ENCODE measurements around the gene MAP4K5. TPM values are rescaled to one million over a fixed set of nuclear protein-coding genes. Genes with fewer than 3 reads are reported as not detected.

The MAP4K5 gene
- total RNA-seq, 1 donor from 2014 or later, result 85.2 TPM

- FAIRE-seq (no peak), DNase-seq (ENCODE audit: low spot score in 2 of 2) (no peak)
Observed at GRCh38 chr14:50407111-50407812, 125.1 kb downstream of the MAP4K5 start.

DNA sequence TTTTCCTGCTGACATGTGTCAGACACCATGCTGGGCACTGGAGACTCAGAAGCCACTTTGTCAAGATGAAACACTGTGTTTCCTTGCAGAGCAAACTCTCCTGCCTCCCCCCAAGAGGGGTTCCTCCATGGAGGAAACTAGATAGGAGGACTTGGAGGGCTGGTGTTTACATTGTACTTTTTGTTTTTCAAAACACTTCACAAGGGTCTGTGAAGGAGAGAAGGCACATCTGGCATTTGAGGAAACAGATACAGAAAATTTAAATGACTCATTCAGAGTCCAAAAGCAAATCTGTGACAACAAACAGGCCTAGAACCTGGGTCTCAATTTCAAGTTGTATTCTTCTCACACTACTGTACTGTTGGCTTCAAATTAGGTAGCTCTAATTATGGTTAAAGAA lies 128.9 kb downstream of the MAP4K5 start:
- DNase-seq (ENCODE audit: low spot score in 2 of 2), result no peak

DNA sequence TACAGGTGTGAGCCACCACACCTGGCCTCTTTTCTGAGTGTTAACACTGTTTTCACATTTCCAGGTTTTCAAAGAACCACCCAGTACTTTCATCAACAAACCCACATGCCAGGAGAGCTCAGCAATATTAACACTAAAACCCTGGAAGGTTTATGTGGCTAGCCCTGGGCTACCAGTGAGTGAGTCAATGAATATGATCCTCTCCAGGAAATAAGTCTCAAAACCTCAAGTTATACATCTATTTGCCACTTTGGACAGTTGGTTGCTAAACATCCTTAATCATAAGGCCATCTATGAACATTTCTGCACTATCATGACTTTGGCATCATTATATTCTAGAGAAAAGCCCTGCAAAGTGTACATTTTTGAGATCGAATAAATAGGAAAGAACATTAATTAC lies 129.4 kb downstream of the MAP4K5 start:
- DNase-seq (ENCODE audit: low spot score in 2 of 2) (no peak), FAIRE-seq (no peak)

More for the DNA sequence above, 128.9 kb downstream of the MAP4K5 start:
- FAIRE-seq, result no peak

GRCh38 chr14:50400461-50400860 lies 131.9 kb downstream of the MAP4K5 start:
- no peak for DNase-seq (ENCODE audit: low spot score in 2 of 2)
- FAIRE-seq, result no peak

DNA sequence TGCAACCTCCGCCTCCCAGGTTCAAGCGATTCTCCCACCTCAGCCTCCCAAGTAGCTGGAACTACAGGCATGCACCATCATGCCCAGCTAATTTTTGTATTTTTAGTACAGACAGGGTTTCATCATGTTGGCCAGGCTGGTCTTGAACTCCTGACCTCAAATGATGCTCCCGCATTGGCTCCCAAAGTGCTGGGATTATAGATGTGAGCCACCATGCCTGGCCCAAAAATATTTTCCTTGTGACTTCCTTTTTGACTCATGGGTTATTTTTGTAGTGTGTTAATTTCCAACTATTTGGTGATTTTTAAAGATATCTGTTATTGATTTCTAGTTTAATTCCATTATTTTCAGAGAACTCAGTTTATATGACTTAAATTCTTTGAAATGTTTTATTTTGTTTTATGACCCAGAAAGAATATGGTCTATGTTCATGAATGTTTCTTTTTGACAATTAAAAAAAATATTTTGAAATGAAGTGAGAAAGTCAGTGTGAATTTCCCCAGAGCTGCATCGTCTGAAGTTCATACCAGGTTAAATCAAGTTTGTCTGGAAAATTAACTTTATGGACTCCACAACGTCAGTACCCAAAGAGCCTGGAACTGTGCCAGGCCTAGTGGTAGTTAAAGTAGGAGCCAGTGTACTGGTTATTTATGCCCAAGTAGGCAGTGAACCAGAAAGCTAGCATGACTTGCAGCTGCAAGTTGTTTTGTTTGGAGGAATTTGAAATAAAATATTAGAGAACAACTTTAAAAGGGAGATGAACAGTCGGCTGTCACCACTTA lies 132.9 kb downstream of the MAP4K5 start:
- DNase-seq (ENCODE audit: low spot score in 2 of 2) (no peak), FAIRE-seq (no peak)

GRCh38 chr14:50398189-50398580 lies 134.2 kb downstream of the MAP4K5 start:
- no peak for DNase-seq (ENCODE audit: low spot score in 2 of 2)
- no peak for FAIRE-seq

DNA sequence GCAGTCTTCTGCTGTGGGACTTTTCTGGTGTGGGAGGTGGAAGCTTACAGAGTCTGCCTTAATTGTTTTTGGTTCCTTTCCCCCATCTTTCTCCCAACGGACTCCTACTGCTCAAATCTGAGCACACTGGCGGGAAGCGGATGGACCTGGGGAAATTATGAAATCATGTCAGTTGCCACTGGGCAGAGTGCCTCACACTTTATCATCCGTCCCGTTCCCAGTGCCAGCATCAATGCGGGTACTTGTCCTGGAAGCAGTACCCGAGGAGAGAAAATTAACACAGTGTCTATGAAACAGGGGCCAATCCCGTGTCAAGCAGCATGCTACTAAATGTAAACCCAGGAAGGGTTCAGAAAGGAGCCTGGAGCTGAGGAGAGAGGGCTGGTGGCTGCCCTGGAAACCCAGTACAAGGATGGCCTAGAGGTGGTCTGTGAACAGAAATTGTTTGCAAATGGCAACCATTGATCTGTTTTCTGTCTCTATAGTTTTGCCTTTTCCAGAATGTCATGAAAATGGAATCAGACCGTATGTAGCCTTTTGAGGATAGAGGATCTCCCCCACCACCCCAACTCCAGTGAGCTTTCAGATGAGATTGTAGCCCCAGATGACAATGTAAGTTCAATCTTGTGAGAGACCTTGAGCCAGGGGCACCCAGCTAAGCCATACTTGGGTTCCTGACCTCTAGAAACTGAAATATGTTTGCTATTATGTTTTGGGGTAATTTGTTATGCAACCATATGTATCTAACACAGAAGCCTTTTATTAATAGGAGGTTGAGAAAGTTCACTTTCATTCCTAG lies 134.8 kb downstream of the MAP4K5 start:
- peak in 1 of 2 donors; percentile 22 for DNase-seq (ENCODE audit: low spot score in 2 of 2)

GRCh38 chr14:50396631-50397389 lies 135.6 kb downstream of the MAP4K5 start, which contains the start of gene CDKL1:
Gene CDKL1 (minus strand): TSS chr14:50396881. CDS start chr14:50395868, 1,013 bp downstream.
- no peak for FAIRE-seq

More for the DNA sequence above, 134.8 kb downstream of the MAP4K5 start:
- FAIRE-seq, result no peak

DNA sequence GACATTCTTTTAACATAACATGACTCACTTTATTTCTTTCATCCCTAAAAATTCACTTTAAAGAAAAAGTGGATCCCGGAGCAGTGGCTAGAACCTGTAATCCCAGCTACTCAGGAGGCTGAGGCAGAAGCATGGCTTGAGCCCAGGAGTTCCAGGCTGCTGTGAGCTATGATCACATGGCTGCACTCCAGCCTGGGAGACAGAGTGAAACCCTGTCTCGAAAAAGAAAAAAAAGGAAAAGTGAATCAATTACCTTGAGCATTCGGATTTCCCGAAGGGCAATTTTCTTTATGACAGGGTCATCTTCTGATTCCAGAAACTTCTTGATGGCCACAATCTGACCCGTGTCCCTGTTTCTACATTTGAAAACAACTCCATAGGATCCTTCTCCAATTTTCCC lies 136.9 kb downstream of the MAP4K5 start:
- DNase-seq (ENCODE audit: low spot score in 2 of 2) (no peak), FAIRE-seq (no peak)

More at GRCh38 chr14:50396631-50397389, 135.6 kb downstream of the MAP4K5 start, which contains the start of gene CDKL1:
- DNase-seq (ENCODE audit: low spot score in 2 of 2), result peak; percentile 52 to 67

GRCh38 chr14:50394713-50395112 lies 137.7 kb downstream of the MAP4K5 start:
- FAIRE-seq, result no peak
- no peak for DNase-seq (ENCODE audit: low spot score in 2 of 2)

- no peak for FAIRE-seq
- no peak for DNase-seq (ENCODE audit: low spot score in 2 of 2)
Observed at GRCh38 chr14:50389668-50390441, 142.5 kb downstream of the MAP4K5 start.

DNA sequence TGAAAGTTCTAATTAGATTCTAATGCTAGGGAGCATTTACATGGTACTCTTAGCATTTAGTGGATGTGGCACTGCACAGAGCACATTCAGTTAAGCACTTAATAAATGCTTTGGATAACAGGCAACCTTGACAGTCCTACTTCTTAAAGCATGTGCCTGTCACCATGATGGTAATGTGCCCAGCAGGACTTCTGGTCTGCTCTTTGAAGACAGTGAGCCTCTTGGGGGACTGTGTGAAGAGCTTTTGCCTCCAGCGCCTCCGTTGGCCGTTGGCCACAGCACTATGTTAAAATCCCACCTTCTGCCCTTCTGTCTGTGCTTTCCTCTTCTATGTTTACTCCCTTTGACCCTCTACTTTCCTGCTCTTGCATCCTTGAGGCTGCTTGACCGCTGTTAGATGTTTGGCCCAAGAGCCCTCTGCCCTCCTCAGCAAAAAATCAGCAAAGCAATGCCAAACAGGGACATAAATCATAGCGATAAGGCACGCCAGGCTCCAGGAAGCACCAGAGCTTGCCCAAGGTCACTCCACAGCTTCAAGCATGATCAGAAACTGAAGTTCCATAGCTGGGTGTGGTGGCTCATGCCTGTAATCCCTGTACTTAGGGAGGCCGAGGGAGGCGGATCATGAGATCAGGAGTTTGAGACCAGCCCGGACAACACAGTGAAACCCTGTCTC lies 144.0 kb downstream of the MAP4K5 start:
- DNase-seq (ENCODE audit: low spot score in 2 of 2) (no peak), FAIRE-seq (no peak)

DNA sequence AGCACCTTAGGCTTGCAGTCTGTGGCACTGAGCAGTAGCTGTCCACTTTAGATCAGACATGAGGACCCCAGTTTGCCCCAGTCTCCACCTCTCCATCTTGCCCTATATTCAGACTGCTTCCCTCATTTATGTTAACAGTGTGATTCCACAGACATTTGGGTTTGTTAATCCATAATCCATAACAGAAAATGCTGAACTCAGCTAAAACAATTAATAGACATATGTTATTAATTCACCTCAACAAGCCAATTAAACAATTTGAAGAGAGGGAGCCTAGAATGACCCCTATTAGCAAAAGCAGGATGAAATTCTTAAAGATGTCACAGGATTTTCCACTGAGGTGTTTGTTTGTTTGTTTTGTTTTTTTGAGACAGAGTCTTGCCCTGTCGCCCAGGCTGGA lies 144.8 kb downstream of the MAP4K5 start:
- DNase-seq (ENCODE audit: low spot score in 2 of 2) (no peak), FAIRE-seq (no peak)

- DNase-seq (ENCODE audit: low spot score in 2 of 2), result no peak
- no peak for FAIRE-seq
Observed at GRCh38 chr14:50383618-50384225, 148.6 kb downstream of the MAP4K5 start.

DNA sequence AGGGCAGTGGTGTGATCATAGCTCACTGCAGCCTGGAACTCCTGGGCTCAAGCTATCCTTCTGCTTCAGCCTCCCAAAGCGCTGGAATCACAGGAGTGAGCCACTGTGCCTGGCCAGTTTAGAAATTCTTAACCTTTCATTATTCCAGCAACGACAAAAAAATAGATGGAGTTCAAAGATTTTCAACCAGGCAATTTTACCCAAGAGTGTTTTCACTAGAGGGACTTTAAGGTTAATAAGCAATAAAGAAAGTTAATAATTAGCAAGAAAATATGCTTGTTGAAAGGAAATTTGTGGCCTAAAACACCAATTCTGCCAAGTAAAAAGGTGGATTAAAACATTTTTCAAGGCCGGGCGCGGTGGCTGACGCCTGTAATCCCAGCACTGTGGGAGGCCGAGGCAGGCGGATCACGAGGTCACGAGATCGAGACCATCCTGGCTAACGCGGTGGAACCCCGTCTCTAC lies 150.5 kb downstream of the MAP4K5 start:
- FAIRE-seq, result no peak

DNA sequence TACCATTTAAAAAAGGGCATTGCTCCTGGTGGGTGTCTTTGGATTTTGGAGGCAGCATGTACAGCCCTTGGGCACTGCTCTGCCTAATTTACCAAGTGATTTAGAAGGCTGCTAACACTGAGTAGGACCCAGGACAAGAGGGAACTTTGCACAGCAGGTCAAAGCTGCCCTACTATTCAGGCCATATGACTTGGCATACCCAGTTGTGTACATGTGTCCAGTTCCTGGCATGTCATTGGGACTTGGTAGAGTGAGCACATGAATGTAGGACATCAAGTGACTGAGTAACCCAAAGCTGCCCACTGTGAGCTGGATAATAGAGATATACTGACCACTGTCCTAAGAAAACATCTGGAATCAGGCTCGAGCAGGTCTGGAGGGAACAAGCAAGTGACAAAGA lies 151.4 kb downstream of the MAP4K5 start:
- DNase-seq (ENCODE audit: low spot score in 2 of 2) (no peak), FAIRE-seq (no peak)

More for the DNA sequence above, 150.5 kb downstream of the MAP4K5 start:
- DNase-seq (ENCODE audit: low spot score in 2 of 2), result no peak

- no peak for DNase-seq (ENCODE audit: low spot score in 2 of 2)
- FAIRE-seq, result no peak
Observed at GRCh38 chr14:50380455-50380854, 151.9 kb downstream of the MAP4K5 start.

- no peak for DNase-seq (ENCODE audit: low spot score in 2 of 2)
- FAIRE-seq, result no peak
Observed at GRCh38 chr14:50379563-50379962, 152.8 kb downstream of the MAP4K5 start.

Measured in frontal cortex (tissue), 4 donors.